OCI-LY7 (cell line): ENCODE results near the gene FAM222A. TPM values are rescaled to one million over a fixed set of nuclear protein-coding genes. Genes with fewer than 3 reads are reported as not detected.

ENCODE experiments used
- BruUV-seq: library from RNA; stranded (reverse); fragments of 400-500 nt; replicated peaks from 2 replicates; lab custom pipeline; 2021; lab: Mats Ljungman, UMichigan
- CTCF ChIA-PET: fragments of 300-600 bp; sonication (Branson Sonifier 250); formaldehyde crosslinking; loops from one replicate; lab custom pipeline; 2022; ENCODE audit warnings: antibody characterized with exemption; ENCODE audit not compliant: unreplicated experiment; lab: Charles Lee
- POLR2A ChIA-PET: fragments of 300-600 bp; sonication (Branson Sonifier 250); formaldehyde crosslinking; loops from one replicate; lab custom pipeline; 2022; ENCODE audit warnings: antibody characterized with exemption; lab: Charles Lee
- DNase-seq: peaks from one replicate; pipeline ENCODE4 v3.0.0-alpha.2; 2015; ENCODE audit warnings: low spot score
- H2AFZ ChIP-seq: fragments of 200-600 bp; sonication (generic), shearing (Covaris generic); 2 replicates; pipeline ENCODE4 v1.6.1; 2014; ENCODE audit warnings: mild to moderate bottlenecking, antibody characterized with exemption, low read length, moderate library complexity
- H3K27ac ChIP-seq: fragments of 200-600 bp; sonication (generic); 2 replicates; pipeline ENCODE4 v1.5.1; 2014; ENCODE audit warnings: mixed run types, low read depth, mild to moderate bottlenecking, moderate library complexity, low read length, inconsistent platforms; ENCODE audit not compliant: poor library complexity, severe bottlenecking
- H3K36me3 ChIP-seq: fragments of 200-600 bp; sonication (generic); 2 replicates; pipeline ENCODE4 v1.6.1; 2014; ENCODE audit warnings: mild to moderate bottlenecking, antibody characterized with exemption, low read length, moderate library complexity, mixed read lengths; ENCODE audit not compliant: insufficient read depth
- H3K4me1 ChIP-seq: fragments of 200-600 bp; sonication (generic); 2 replicates; pipeline ENCODE4 v1.5.1; 2014; ENCODE audit warnings: mild to moderate bottlenecking, low read length; ENCODE audit not compliant: insufficient read depth, poor library complexity, severe bottlenecking
- H3K4me2 ChIP-seq: fragments of 200-600 bp; sonication (generic); 2 replicates; pipeline ENCODE4 v1.6.1; 2014; ENCODE audit warnings: mild to moderate bottlenecking, low read length
- H3K4me3 ChIP-seq: fragments of 200-600 bp; sonication (generic); 2 replicates; pipeline ENCODE4 v1.5.1; 2014; ENCODE audit warnings: mild to moderate bottlenecking, low read depth, low read length; ENCODE audit not compliant: poor library complexity, severe bottlenecking
- H3K79me2 ChIP-seq: fragments of 200-600 bp; sonication (generic); 2 replicates; pipeline ENCODE4 v1.6.1; 2016; ENCODE audit warnings: low read depth, mild to moderate bottlenecking, low read length, moderate library complexity, mixed read lengths; ENCODE audit not compliant: insufficient read depth
- H3K9me2 ChIP-seq: fragments of 200-600 bp; sonication (generic); 2 replicates; pipeline ENCODE4 v1.6.1; 2016; ENCODE audit warnings: mild to moderate bottlenecking, low read length, mixed read lengths; ENCODE audit not compliant: insufficient read depth
- H3K9me3 ChIP-seq: fragments of 200-600 bp; sonication (generic); 2 replicates; pipeline ENCODE4 v1.6.1; 2014; ENCODE audit warnings: mild to moderate bottlenecking, mixed run types, low read length, mixed read lengths
- H4K20me1 ChIP-seq: fragments of 200-600 bp; sonication (generic); 2 replicates; pipeline ENCODE4 v1.6.1; 2014; ENCODE audit warnings: mild to moderate bottlenecking, antibody characterized with exemption, low read length, moderate library complexity, mixed read lengths; ENCODE audit not compliant: insufficient read depth
- EZH2phosphoT487 ChIP-seq: fragments of 200-600 bp; sonication (generic); IDR thresholded peaks from 2 replicates; pipeline ENCODE4 v1.6.1; 2018; ENCODE audit warnings: low read depth, borderline replicate concordance, mild to moderate bottlenecking, mixed run types, antibody characterized with exemption, low read length, moderate library complexity, mixed read lengths
- intact Hi-C: fragments of 100-400 bp; cut with micrococcal nuclease; formaldehyde crosslinking; loops from one replicate; pipeline ENCODE4 v1.10.0; 2022; ENCODE audit not compliant: unreplicated experiment
- total RNA-seq, 2 experiments: library from RNA; depleted of rRNA in 1 of 2; stranded (reverse); fragments of >200 nt in 1 of 2; shearing (Covaris generic) in 1 of 2; gene quantifications; 2 replicates each; pipeline ENCODE4 v1.2.3, GENCODE V29; 2014 to 2022
- TF ChIP-seq, protein P1 (sequence below): fragments of 200-600 bp; sonication (generic); conservative IDR thresholded peaks from 2 replicates; pipeline ENCODE4 v1.5.1; 2014; ENCODE audit warnings: mild to moderate bottlenecking, antibody characterized with exemption, low read length, moderate library complexity, mixed read lengths

Gene FAM222A
- total RNA-seq, 2 experiments from 2014 or later, result 0.98 to 1.8 TPM

DNA sequence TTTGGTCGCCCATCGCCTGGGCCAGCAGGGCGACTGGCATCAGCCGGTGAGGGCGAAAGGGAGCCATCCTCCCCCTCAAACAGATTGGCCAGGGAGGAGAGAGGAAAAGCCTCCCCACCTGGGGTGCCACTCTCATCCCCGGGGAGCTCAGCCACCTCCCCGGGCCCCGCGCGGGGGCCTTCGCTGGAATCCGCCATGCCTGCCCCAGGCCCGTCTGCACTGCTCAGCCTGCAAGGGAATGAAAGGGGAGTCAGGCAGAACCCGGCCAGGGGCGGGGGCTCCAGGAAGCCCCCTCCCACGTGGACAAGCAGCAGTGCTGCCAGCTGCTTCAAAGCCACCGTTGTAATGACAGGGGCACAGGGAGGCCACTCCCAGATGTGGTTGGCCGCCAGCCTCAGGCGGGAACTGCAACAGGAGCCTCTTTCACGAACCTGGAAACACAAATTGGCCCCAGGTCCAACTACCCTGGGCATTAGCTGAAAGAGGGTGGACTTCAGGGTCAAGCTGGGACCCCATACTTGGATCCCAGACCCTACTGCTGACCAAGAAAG lies 101.0 kb downstream of the FAM222A start:
- H3K36me3 ChIP-seq, result no peaks in the 10 kb centered on the region
- no peaks in the 10 kb centered on the region for H3K79me2 ChIP-seq
- no peaks in the 10 kb centered on the region for H3K9me3 ChIP-seq
- ChIA-PET POLR2A (interaction anchor here (0.9 kb wide), 1 partner anchor 14 kb away, joined by 3 read pairs; no protein-coding TSS in a partner anchor), CTCF (no interaction called here)
- intact Hi-C loops, result no loop called here
- no peaks in the 10 kb centered on the region for H4K20me1 ChIP-seq
- TF ChIP-seq EZH2phosphoT487, result no peak
- TF ChIP-seq, protein P1, sequence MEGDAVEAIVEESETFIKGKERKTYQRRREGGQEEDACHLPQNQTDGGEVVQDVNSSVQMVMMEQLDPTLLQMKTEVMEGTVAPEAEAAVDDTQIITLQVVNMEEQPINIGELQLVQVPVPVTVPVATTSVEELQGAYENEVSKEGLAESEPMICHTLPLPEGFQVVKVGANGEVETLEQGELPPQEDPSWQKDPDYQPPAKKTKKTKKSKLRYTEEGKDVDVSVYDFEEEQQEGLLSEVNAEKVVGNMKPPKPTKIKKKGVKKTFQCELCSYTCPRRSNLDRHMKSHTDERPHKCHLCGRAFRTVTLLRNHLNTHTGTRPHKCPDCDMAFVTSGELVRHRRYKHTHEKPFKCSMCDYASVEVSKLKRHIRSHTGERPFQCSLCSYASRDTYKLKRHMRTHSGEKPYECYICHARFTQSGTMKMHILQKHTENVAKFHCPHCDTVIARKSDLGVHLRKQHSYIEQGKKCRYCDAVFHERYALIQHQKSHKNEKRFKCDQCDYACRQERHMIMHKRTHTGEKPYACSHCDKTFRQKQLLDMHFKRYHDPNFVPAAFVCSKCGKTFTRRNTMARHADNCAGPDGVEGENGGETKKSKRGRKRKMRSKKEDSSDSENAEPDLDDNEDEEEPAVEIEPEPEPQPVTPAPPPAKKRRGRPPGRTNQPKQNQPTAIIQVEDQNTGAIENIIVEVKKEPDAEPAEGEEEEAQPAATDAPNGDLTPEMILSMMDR, result no peak
- H3K4me2 ChIP-seq, result no peak overlapping the region
- BruUV-seq, result no TSS peak
- no peaks in the 10 kb centered on the region for H3K9me2 ChIP-seq
- no peak overlapping the region for H3K4me3 ChIP-seq
- H3K27ac ChIP-seq, result no peak overlapping the region
- no peak overlapping the region for H2AFZ ChIP-seq
- DNase-seq, result no peak
- H3K4me1 ChIP-seq, result no peaks in the 10 kb centered on the region

DNA sequence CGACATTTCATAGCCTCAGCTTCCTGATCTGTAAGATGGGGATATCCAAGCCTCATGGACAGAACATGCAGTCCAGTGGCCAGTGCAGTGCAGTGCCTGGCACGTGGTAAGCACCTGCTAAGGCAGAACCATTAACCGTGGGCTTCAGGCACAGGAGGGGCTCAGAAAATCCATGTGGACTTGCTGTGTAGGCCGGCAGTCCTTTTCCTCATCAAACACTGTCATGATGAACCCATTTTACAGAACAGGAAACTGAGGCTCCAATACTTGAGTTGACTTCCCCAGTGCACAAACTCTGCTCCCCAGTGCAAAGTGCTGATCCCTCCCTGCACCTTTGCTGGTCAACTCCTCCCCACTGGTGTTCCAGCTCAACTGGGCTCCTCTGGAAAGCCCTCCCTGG lies 101.6 kb downstream of the FAM222A start:
- Histone ChIP-seq H3K79me2 (no peaks in the 10 kb centered on the region), H3K4me2 (no peak overlapping the region), H3K4me3 (no peak overlapping the region), H3K36me3 (no peaks in the 10 kb centered on the region), H3K27ac (no peak overlapping the region), H2AFZ (no peak overlapping the region), H4K20me1 (no peaks in the 10 kb centered on the region), H3K9me2 (no peaks in the 10 kb centered on the region), H3K9me3 (no peaks in the 10 kb centered on the region), H3K4me1 (no peaks in the 10 kb centered on the region)
- CTCF ChIA-PET, result no interaction called here
- intact Hi-C loops, result no loop called here
- POLR2A ChIA-PET, result interaction anchor here (0.9 kb wide), 1 partner anchor 14 kb away, joined by 3 read pairs; no protein-coding TSS in a partner anchor
- no peak for TF ChIP-seq EZH2phosphoT487
- TF ChIP-seq, protein P1, result no peak
- DNase-seq, result no peak
- no TSS peak for BruUV-seq
